GM06990 (cell line): ENCODE measurements around the gene SNX27.

Source experiments
- DNase-seq: peaks from one replicate; pipeline ENCODE4 v3.0.0-alpha.2; 2011; ENCODE audit not compliant: insufficient read length; ENCODE audit errors: extremely low read depth
- H3K27me3 ChIP-seq: replicated peaks from 2 replicates; pipeline ENCODE4 v1.6.0; 2011; ENCODE audit warnings: low read length; ENCODE audit not compliant: control insufficient read depth, insufficient read depth
- H3K36me3 ChIP-seq: 2 replicates; pipeline ENCODE4 v1.5.1; 2011; ENCODE audit warnings: low read length; ENCODE audit not compliant: control insufficient read depth, insufficient read depth
- H3K4me3 ChIP-seq: replicated peaks from 2 replicates; pipeline ENCODE4 v1.5.1; 2011; ENCODE audit warnings: low read depth, mild to moderate bottlenecking, control low read depth, low read length
- CTCF ChIP-seq: IDR thresholded peaks from 2 replicates; pipeline ENCODE4 v1.5.1; 2011; ENCODE audit warnings: low read length, control low read depth, mild to moderate bottlenecking, inconsistent platforms; ENCODE audit not compliant: insufficient read depth, poor library complexity, severe bottlenecking

The SNX27 gene

GRCh38 chr1:151611832-151612500 lies at the start of gene SNX27:
Gene SNX27, plus strand, starts transcription at chr1:151612050. Its CDS starts 152 bp downstream, at chr1:151612202.
- TF ChIP-seq CTCF = no peak
- H3K27me3 ChIP-seq = no peaks in the 10 kb centered on the region
- DNase-seq = peak; percentile 89
- H3K4me3 ChIP-seq = peak within 1 kb of the TSS; percentile 88
- H3K36me3 ChIP-seq = no peaks in the 10 kb centered on the region

GRCh38 chr1:151562661-151563060 lies 49.2 kb upstream of the SNX27 start:
- DNase-seq = no peak
- no peak for TF ChIP-seq CTCF
- no peak overlapping the region for H3K4me3 ChIP-seq
- H3K36me3 ChIP-seq = no peaks in the 10 kb centered on the region
- H3K27me3 ChIP-seq = no peaks in the 10 kb centered on the region

GRCh38 chr1:151563376-151563775 lies 48.5 kb upstream of the SNX27 start:
- DNase-seq = no peak
- no peaks in the 10 kb centered on the region for H3K27me3 ChIP-seq
- no peaks in the 10 kb centered on the region for H3K36me3 ChIP-seq
- no peak for TF ChIP-seq CTCF
- H3K4me3 ChIP-seq = no peak overlapping the region

- no peak for TF ChIP-seq CTCF
- Histone ChIP-seq H3K4me3 (no peak overlapping the region), H3K27me3 (no peaks in the 10 kb centered on the region), H3K36me3 (no peaks in the 10 kb centered on the region)
- no peak for DNase-seq
Observed at GRCh38 chr1:151565502-151566189, 46.2 kb upstream of the SNX27 start.

- DNase-seq = no peak
- no peaks in the 10 kb centered on the region for H3K36me3 ChIP-seq
- H3K27me3 ChIP-seq = no peaks in the 10 kb centered on the region
- H3K4me3 ChIP-seq = no peak overlapping the region
- TF ChIP-seq CTCF = no peak
Observed at GRCh38 chr1:151568626-151569088, 43.2 kb upstream of the SNX27 start.
